ENCODE measurements around the gene LRP6. TPM values are rescaled to one million over a fixed set of nuclear protein-coding genes. Genes with fewer than 3 reads are reported as not detected.
A peak's percentile ranks its signal among the peaks of the same experiment; 100 is the strongest.

LRP6 gene
- total and polyA plus RNA-seq, 2 experiments from 2014 or later = 29.1 to 73.8 TPM

DNA sequence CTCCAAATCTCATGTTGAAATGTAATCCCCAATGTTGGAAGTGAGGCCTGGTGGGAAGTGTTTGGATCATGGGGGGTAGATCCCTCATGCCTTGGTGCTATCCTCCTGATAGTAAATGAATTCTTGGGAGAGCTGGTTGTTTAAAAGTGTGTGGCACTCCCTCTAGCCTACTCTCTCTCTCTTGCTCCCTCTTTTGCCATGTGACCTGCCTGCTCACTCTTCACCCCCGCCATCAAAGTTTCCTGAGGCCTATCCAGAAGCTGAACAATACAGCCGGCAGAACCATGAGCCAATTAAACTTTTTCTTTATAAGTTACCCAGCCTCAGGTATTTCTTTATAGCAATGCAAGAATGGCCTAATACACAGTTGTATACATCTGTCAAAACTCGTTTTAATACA lies 133.6 kb downstream of the LRP6 start:
- Mint-ChIP-seq H3K27ac (peak overlapping the region; percentile 37; the same call in 1 of the 2 replicates), H3K36me3 (ENCODE audit: low read depth) (peaks cover 39% of the 10 kb centered on the region), H3K4me3 (no peak overlapping the region), H3K9me3 (no peaks in the 10 kb centered on the region), H3K4me1 (peaks cover 9% of the 10 kb centered on the region; the same call in 2 of the 3 replicates), H3K27me3 (ENCODE audit: insufficient read depth, low read depth, poor library complexity) (no peaks in the 10 kb centered on the region)
- TF ChIP-seq, protein P1, sequence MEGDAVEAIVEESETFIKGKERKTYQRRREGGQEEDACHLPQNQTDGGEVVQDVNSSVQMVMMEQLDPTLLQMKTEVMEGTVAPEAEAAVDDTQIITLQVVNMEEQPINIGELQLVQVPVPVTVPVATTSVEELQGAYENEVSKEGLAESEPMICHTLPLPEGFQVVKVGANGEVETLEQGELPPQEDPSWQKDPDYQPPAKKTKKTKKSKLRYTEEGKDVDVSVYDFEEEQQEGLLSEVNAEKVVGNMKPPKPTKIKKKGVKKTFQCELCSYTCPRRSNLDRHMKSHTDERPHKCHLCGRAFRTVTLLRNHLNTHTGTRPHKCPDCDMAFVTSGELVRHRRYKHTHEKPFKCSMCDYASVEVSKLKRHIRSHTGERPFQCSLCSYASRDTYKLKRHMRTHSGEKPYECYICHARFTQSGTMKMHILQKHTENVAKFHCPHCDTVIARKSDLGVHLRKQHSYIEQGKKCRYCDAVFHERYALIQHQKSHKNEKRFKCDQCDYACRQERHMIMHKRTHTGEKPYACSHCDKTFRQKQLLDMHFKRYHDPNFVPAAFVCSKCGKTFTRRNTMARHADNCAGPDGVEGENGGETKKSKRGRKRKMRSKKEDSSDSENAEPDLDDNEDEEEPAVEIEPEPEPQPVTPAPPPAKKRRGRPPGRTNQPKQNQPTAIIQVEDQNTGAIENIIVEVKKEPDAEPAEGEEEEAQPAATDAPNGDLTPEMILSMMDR (conservative IDR thresholded peaks at IDR 0.05; ENCODE audit: low read depth in 2 of 2) = no peak
- TF ChIP-seq ZNF331 (CRISPR knock-in tag; IDR thresholded peaks at IDR 0.05; ENCODE audit: low read depth) = no peak
- no peak for TF ChIP-seq JUNB (IDR thresholded peaks at IDR 0.05; ENCODE audit: unreplicated experiment)
- H2AFZ ChIP-seq = no peak overlapping the region
- no peaks in the 10 kb centered on the region for H3K27me3 ChIP-seq (ENCODE audit: insufficient read depth)
- no peaks in the 10 kb centered on the region; the same call in 1 of the 2 replicates for H4K20me1 ChIP-seq (replicated peaks; ENCODE audit: insufficient read depth)
- ATAC-seq (peak; percentile 70), DNase-seq (ENCODE audit: low spot score) (peak; percentile 31)
- H3K4me3 ChIP-seq = no peak overlapping the region
- no peak overlapping the region for H3K4me2 ChIP-seq
- no peak overlapping the region for H3K27ac ChIP-seq (ENCODE audit: low read depth)
- H3K9me2 ChIP-seq (ENCODE audit: insufficient read depth) = no peaks in the 10 kb centered on the region
- H3F3A ChIP-seq (replicated peaks; ENCODE audit: low read depth) = no peaks in the 10 kb centered on the region
- no peaks in the 10 kb centered on the region for H3K79me2 ChIP-seq (replicated peaks; ENCODE audit: insufficient read depth)
- H3K4me1 ChIP-seq (ENCODE audit: insufficient read depth) = no peaks in the 10 kb centered on the region
- peaks cover 7% of the 10 kb centered on the region; the same call in 1 of the 2 replicates for H3K36me3 ChIP-seq (ENCODE audit: insufficient read depth)

DNA sequence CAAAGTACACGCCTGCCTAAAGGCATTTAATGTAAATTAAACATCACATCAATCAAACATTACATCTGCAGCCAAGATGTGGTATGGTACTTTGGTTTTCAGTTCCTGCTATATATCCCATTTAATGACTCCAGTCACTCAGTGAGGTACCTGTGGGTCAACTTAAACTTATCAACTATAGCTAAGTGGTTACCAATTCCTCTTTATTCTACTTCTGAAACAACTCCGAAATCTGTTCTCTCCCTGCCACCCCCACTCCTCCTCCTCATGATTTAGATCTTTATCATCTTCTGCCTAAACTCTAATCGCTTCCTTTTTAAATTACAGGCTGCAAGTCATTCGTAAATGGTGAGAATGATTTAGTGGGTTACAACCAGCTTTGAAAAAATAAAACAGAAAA lies 138.2 kb downstream of the LRP6 start:
- Histone ChIP-seq H3K4me3 (no peak overlapping the region), H2AFZ (no peak overlapping the region), H3K4me2 (no peak overlapping the region), H3K27ac (ENCODE audit: low read depth) (no peak overlapping the region), H3F3A (replicated peaks; ENCODE audit: low read depth) (no peaks in the 10 kb centered on the region), H3K27me3 (ENCODE audit: insufficient read depth) (no peaks in the 10 kb centered on the region), H3K36me3 (ENCODE audit: insufficient read depth) (peaks cover 36% of the 10 kb centered on the region), H3K4me1 (ENCODE audit: insufficient read depth) (no peaks in the 10 kb centered on the region), H3K79me2 (replicated peaks; ENCODE audit: insufficient read depth) (no peaks in the 10 kb centered on the region), H3K9me2 (ENCODE audit: insufficient read depth) (no peaks in the 10 kb centered on the region), H4K20me1 (replicated peaks; ENCODE audit: insufficient read depth) (no peaks in the 10 kb centered on the region; the same call in 1 of the 2 replicates)
- H3K27me3 Mint-ChIP-seq (ENCODE audit: insufficient read depth, low read depth, poor library complexity) = no peaks in the 10 kb centered on the region
- no peaks in the 10 kb centered on the region for H3K9me3 Mint-ChIP-seq
- DNase-seq (ENCODE audit: low spot score) = no peak
- H3K4me3 Mint-ChIP-seq = no peak overlapping the region
- H3K36me3 Mint-ChIP-seq (ENCODE audit: low read depth) = peaks cover 62% of the 10 kb centered on the region
- no peak for ATAC-seq
- no peak overlapping the region for H3K27ac Mint-ChIP-seq
- peaks cover 6% of the 10 kb centered on the region; the same call in 2 of the 3 replicates for H3K4me1 Mint-ChIP-seq
- TF ChIP-seq ZNF114 (CRISPR knock-in tag; IDR thresholded peaks at IDR 0.05) = no peak
- TF ChIP-seq, protein P2, sequence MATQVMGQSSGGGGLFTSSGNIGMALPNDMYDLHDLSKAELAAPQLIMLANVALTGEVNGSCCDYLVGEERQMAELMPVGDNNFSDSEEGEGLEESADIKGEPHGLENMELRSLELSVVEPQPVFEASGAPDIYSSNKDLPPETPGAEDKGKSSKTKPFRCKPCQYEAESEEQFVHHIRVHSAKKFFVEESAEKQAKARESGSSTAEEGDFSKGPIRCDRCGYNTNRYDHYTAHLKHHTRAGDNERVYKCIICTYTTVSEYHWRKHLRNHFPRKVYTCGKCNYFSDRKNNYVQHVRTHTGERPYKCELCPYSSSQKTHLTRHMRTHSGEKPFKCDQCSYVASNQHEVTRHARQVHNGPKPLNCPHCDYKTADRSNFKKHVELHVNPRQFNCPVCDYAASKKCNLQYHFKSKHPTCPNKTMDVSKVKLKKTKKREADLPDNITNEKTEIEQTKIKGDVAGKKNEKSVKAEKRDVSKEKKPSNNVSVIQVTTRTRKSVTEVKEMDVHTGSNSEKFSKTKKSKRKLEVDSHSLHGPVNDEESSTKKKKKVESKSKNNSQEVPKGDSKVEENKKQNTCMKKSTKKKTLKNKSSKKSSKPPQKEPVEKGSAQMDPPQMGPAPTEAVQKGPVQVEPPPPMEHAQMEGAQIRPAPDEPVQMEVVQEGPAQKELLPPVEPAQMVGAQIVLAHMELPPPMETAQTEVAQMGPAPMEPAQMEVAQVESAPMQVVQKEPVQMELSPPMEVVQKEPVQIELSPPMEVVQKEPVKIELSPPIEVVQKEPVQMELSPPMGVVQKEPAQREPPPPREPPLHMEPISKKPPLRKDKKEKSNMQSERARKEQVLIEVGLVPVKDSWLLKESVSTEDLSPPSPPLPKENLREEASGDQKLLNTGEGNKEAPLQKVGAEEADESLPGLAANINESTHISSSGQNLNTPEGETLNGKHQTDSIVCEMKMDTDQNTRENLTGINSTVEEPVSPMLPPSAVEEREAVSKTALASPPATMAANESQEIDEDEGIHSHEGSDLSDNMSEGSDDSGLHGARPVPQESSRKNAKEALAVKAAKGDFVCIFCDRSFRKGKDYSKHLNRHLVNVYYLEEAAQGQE (IDR thresholded peaks at IDR 0.05; ENCODE audit: unreplicated experiment) = no peak
- TF ChIP-seq JUNB (IDR thresholded peaks at IDR 0.05; ENCODE audit: unreplicated experiment) = no peak
- TF ChIP-seq EZH2 (IDR thresholded peaks at IDR 0.05; ENCODE audit: low read depth, unreplicated experiment) = no peak
- TF ChIP-seq, protein P1 (conservative IDR thresholded peaks at IDR 0.05; ENCODE audit: low read depth in 2 of 2) = no peak
- TF ChIP-seq STAT1 (IDR thresholded peaks at IDR 0.05; ENCODE audit: unreplicated experiment) = no peak
